B cell (primary cell): ENCODE results near the gene SMPD3. TPM values are rescaled to one million over a fixed set of nuclear protein-coding genes. Genes with fewer than 3 reads are reported as not detected.

Experiments
- ATAC-seq: fragments of 200-7000 bp; cut with Tn5 transposase; one replicate; pipeline ENCODE4 v1.10.0; 2021; ENCODE audit warnings: low read depth, mild to moderate bottlenecking, moderate number of reproducible peaks, moderate library complexity
- CTCF ChIA-PET: fragments of 350-600 bp; sonication (Branson Sonifier 250); formaldehyde crosslinking; loops from one replicate; lab custom pipeline; 2021; ENCODE audit warnings: antibody characterized with exemption, inconsistent platforms; lab: Charles Lee
- POLR2A ChIA-PET: fragments of 350-600 bp; sonication (Branson Sonifier 250); formaldehyde crosslinking; loops from one replicate; lab custom pipeline; 2021; ENCODE audit warnings: antibody characterized with exemption; lab: Charles Lee
- DNase-seq: peaks from one replicate; pipeline ENCODE4 v3.0.0; 2013
- H2AFZ ChIP-seq: 2 replicates; pipeline ENCODE4 v1.6.1; 2012; ENCODE audit warnings: mild to moderate bottlenecking, low read depth, low read length; ENCODE audit not compliant: insufficient read depth, poor library complexity, severe bottlenecking
- H3K27ac ChIP-seq, 2 donors: 1 replicate in 1 of 2; 2 replicates in 1 of 2; pipeline ENCODE4 v1.5.1; 2012 to 2013; ENCODE audit warnings: low read length in 2 of 2, mild to moderate bottlenecking in 2 of 2, moderate library complexity in 1 of 2
- H3K27me3 ChIP-seq, 4 experiments: fragments of 200-600 bp in 1 of 4; sonication (generic) in 1 of 4; replicated peaks in 1 of 4; 1 replicate in 2 of 4; 2 replicates in 2 of 4; pipeline versions ENCODE4 v1.6.1 to v1.7.0; 2013 to 2016; ENCODE audit warnings: low read length in 3 of 4, mild to moderate bottlenecking in 2 of 4, mixed read lengths in 1 of 4, moderate library complexity in 1 of 4; ENCODE audit not compliant: insufficient read depth in 4 of 4, control insufficient read depth in 3 of 4; ENCODE audit errors: control extremely low read depth in 1 of 4
- H3K36me3 ChIP-seq, 2 experiments: replicated peaks in 1 of 2; 1 replicate in 1 of 2; 2 replicates in 1 of 2; pipeline versions ENCODE4 v1.6.1 to v1.7.1; 2013; ENCODE audit warnings: low read length in 1 of 2; ENCODE audit not compliant: insufficient read depth in 2 of 2, control insufficient read depth in 1 of 2; ENCODE audit errors: control extremely low read depth in 1 of 2, extremely low read depth in 1 of 2
- H3K4me1 ChIP-seq, 2 donors: fragments of 200-600 bp in 1 of 2; sonication (generic) in 1 of 2; 1 replicate in 1 of 2; 2 replicates in 1 of 2; pipeline versions ENCODE4 v1.5.1 to v1.6.1; 2013 to 2017; ENCODE audit warnings: low read length in 2 of 2; ENCODE audit not compliant: control insufficient read depth in 2 of 2, insufficient read depth in 2 of 2
- H3K4me2 ChIP-seq: replicated peaks from 2 replicates; pipeline ENCODE3; 2012; ENCODE audit warnings: mild to moderate bottlenecking, low read depth, low read length; ENCODE audit not compliant: poor library complexity, severe bottlenecking
- H3K4me3 ChIP-seq, 5 experiments: fragments of 200-600 bp in 1 of 5; sonication (generic) in 1 of 5; 1 replicate in 3 of 5; 2 replicates in 2 of 5; pipeline versions ENCODE4 v1.5.1 to v1.7.0; 2011 to 2016; ENCODE audit warnings: low read length in 4 of 5, mild to moderate bottlenecking in 4 of 5, low read depth in 2 of 5, control low read depth in 1 of 5, moderate library complexity in 1 of 5; ENCODE audit not compliant: insufficient read depth in 1 of 5; ENCODE audit errors: control extremely low read depth in 1 of 5, extremely low read depth in 1 of 5
- H3K79me2 ChIP-seq: fragments of 200-600 bp; sonication (generic); one replicate; pipeline ENCODE4 v1.6.0; 2016; ENCODE audit warnings: low read length; ENCODE audit not compliant: control insufficient read depth, insufficient read depth
- H3K9ac ChIP-seq: fragments of 200-600 bp; sonication (generic); 2 replicates; pipeline ENCODE4 v1.6.1; 2017; ENCODE audit warnings: mild to moderate bottlenecking, low read length, moderate library complexity
- H3K9me3 ChIP-seq, 3 donors: one replicate each; pipeline versions ENCODE4 v1.6.1 to v1.7.1; 2013; ENCODE audit warnings: low read length in 2 of 3; ENCODE audit not compliant: control insufficient read depth in 2 of 3, insufficient read depth in 1 of 3; ENCODE audit errors: control extremely low read depth in 1 of 3
- H4K20me1 ChIP-seq: 2 replicates; pipeline ENCODE4 v1.6.0; 2012; ENCODE audit warnings: mild to moderate bottlenecking, low read length; ENCODE audit not compliant: insufficient read depth, control insufficient read depth, poor library complexity, severe bottlenecking
- H3K27ac Mint-ChIP-seq: one replicate; pipeline ENCODE4 v1.8.0; 2021; ENCODE audit warnings: mixed read lengths
- H3K27me3 Mint-ChIP-seq: one replicate; pipeline ENCODE4 v1.8.0; 2021; ENCODE audit warnings: mixed read lengths
- H3K4me1 Mint-ChIP-seq: one replicate; pipeline ENCODE4 v1.8.0; 2021; ENCODE audit warnings: mixed read lengths
- H3K4me3 Mint-ChIP-seq: one replicate; pipeline ENCODE4 v1.8.0; 2021; ENCODE audit warnings: mixed read lengths
- H3K9me3 Mint-ChIP-seq: one replicate; pipeline ENCODE4 v1.8.0; 2022; ENCODE audit warnings: mixed read lengths; ENCODE audit not compliant: insufficient read depth
- EZH2 ChIP-seq: IDR thresholded peaks from 2 replicates; pipeline ENCODE4 v1.6.1; 2012; ENCODE audit warnings: borderline replicate concordance, low read depth, mild to moderate bottlenecking, moderate library complexity, low read length; ENCODE audit not compliant: insufficient read depth, poor library complexity, severe bottlenecking
- WGBS: methylation state at CpG from one replicate; pipeline ENCODE4 v1.1.5; 2013; ENCODE audit warnings: missing lambda C conversion rate; ENCODE audit not compliant: insufficient coverage; 5-methylcytosine and 5-hydroxymethylcytosine counted together
- intact Hi-C: fragments of 100-400 bp; cut with micrococcal nuclease; formaldehyde crosslinking; loops from one replicate; pipeline ENCODE4 v1.10.0; 2022
- polyA plus RNA-seq: library from polyadenylated mRNA; depleted of rRNA; stranded (reverse); fragments of >200 nt; gene quantifications from 2 replicates; pipeline ENCODE4 v1.2.3, GENCODE V29; 2012
- total RNA-seq, 2 donors: library from RNA; stranded (reverse); fragments of 120-200 nt in 1 of 2; gene quantifications; 1 replicate in 1 of 2; 2 replicates in 1 of 2; pipeline versions ENCODE4 v1.2.3 to v1.2.4, GENCODE V29; 2013 to 2022
- TF ChIP-seq, protein P1 (sequence below): fragments of 200-600 bp; IDR thresholded peaks from one replicate; pipeline ENCODE4 v1.8.0; 2022; ENCODE audit warnings: antibody characterized with exemption, mild to moderate bottlenecking

Gene SMPD3
- total and polyA plus RNA-seq, 2 donors (not counting 1 experiment from before 2014, with no cell fraction given) = 1.2 to 2.8 TPM

DNA sequence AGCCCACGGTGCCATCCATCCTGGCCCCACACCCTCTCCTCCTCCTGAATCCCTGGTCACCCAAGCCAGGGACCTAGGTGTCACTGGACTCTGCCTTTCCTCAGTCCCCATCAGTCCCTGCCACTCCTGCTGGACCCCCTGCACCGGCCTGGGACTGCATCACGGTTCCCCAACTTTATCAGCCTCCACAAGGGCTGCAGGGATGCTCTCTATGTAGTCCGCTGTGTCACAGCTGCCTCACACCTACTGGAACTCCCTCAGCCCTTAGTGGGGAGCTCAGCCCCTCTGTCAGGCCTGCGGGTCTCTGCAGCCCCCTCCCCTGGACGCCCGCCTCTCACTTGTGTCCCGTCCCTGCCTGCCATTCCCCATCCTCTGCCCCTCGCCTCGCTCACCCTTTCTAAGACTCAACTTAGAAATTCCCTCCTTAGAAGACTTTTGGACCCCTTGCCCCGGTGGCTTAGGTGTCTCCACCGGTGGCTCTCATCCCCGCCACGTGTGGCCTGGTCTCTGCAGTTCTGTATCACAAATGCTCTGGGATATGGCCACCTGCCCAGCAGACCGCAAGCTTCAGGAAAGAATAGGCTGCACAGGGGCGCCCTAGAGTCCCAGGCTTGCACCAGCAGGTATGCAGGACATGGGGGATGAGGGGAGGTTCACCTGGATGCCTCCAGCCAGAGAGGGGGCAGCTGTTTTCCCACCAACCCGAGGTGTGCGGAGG lies 74.6 kb downstream of the SMPD3 start:
- H3K36me3 ChIP-seq = no peaks in the 10 kb centered on the region
- no peak for ATAC-seq
- H3K27ac Mint-ChIP-seq = no peak overlapping the region
- intact Hi-C loops = no loop called here
- peaks cover 0 to 3% (median 1%) of the 10 kb centered on the region in 4 experiments for H3K27me3 ChIP-seq
- DNase-seq = no peak
- H3K4me3 ChIP-seq = no peak overlapping the region
- H3K4me1 ChIP-seq = peaks cover 25 to 36% of the 10 kb centered on the region in 2 donors
- peaks cover 3% of the 10 kb centered on the region for H3K27me3 Mint-ChIP-seq
- no peak overlapping the region for H3K9ac ChIP-seq
- no peak for TF ChIP-seq EZH2
- TF ChIP-seq, protein P1, sequence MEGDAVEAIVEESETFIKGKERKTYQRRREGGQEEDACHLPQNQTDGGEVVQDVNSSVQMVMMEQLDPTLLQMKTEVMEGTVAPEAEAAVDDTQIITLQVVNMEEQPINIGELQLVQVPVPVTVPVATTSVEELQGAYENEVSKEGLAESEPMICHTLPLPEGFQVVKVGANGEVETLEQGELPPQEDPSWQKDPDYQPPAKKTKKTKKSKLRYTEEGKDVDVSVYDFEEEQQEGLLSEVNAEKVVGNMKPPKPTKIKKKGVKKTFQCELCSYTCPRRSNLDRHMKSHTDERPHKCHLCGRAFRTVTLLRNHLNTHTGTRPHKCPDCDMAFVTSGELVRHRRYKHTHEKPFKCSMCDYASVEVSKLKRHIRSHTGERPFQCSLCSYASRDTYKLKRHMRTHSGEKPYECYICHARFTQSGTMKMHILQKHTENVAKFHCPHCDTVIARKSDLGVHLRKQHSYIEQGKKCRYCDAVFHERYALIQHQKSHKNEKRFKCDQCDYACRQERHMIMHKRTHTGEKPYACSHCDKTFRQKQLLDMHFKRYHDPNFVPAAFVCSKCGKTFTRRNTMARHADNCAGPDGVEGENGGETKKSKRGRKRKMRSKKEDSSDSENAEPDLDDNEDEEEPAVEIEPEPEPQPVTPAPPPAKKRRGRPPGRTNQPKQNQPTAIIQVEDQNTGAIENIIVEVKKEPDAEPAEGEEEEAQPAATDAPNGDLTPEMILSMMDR = no peak
- no peaks in the 10 kb centered on the region for H3K9me3 ChIP-seq
- no peaks in the 10 kb centered on the region for H4K20me1 ChIP-seq
- H3K9me3 Mint-ChIP-seq = no peaks in the 10 kb centered on the region
- no peak overlapping the region for H3K4me2 ChIP-seq
- POLR2A ChIA-PET = no interaction called here
- H3K27ac ChIP-seq = no peak overlapping the region
- H3K79me2 ChIP-seq = no peaks in the 10 kb centered on the region
- no peak overlapping the region for H3K4me3 Mint-ChIP-seq
- peaks cover 23% of the 10 kb centered on the region for H3K4me1 Mint-ChIP-seq
- 94% methylated on average over 17 of the region's 18 CpGs for WGBS
- CTCF ChIA-PET = interaction anchor here (2.5 kb wide), 1 partner anchor 8 kb away, joined by 9 read pairs; no protein-coding TSS in a partner anchor
- H2AFZ ChIP-seq = no peak overlapping the region

DNA sequence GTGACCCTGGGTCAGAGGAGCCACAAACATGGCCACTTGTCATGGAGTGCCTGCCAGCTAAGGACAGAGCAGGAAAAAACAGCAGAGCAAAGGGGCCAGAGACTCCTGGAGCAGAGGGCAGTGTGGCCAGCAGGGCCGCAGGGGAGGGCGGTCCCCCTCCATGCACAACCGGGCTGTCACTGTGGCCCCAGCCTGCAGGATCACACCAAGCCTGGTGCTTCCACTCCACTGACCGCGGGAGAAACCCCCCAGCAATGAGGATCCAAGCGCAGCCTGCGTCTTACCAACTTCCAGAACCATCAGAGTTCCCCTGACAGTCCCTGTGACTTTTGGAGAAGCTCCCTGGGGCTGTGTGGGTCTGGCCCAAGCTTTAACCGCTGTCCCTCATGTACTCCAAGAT lies 75.5 kb downstream of the SMPD3 start:
- intact Hi-C loops = no loop called here
- H3K27me3 ChIP-seq = peaks cover 0 to 3% (median 1%) of the 10 kb centered on the region in 4 experiments
- H3K4me1 Mint-ChIP-seq = peaks cover 31% of the 10 kb centered on the region
- no peaks in the 10 kb centered on the region for H3K36me3 ChIP-seq
- H3K9me3 Mint-ChIP-seq = no peaks in the 10 kb centered on the region
- ChIA-PET CTCF (interaction anchor here (2.5 kb wide), 1 partner anchor 9 kb away, joined by 9 read pairs; no protein-coding TSS in a partner anchor), POLR2A (no interaction called here)
- no peak overlapping the region for H3K27ac Mint-ChIP-seq
- H3K27me3 Mint-ChIP-seq = peaks cover 3% of the 10 kb centered on the region
- no peak overlapping the region for H3K9ac ChIP-seq
- H3K79me2 ChIP-seq = no peaks in the 10 kb centered on the region
- no peak overlapping the region for H3K4me3 Mint-ChIP-seq
- WGBS = 97% methylated on average over 8 of the region's 8 CpGs
- no peak for TF ChIP-seq EZH2
- TF ChIP-seq, protein P1 = no peak
- no peaks in the 10 kb centered on the region for H4K20me1 ChIP-seq
- no peak overlapping the region for H3K4me3 ChIP-seq
- H3K27ac ChIP-seq = no peak overlapping the region
- no peak overlapping the region for H2AFZ ChIP-seq
- H3K4me2 ChIP-seq = no peak overlapping the region
- H3K9me3 ChIP-seq = no peaks in the 10 kb centered on the region
- DNase-seq (no peak), ATAC-seq (no peak)
- peaks cover 34 to 37% of the 10 kb centered on the region in 2 donors for H3K4me1 ChIP-seq
